H1 (cell line): ENCODE measurements around the gene GPR101. TPM values are rescaled to one million over a fixed set of nuclear protein-coding genes. Genes with fewer than 3 reads are reported as not detected.

Experiments
- CTCF ChIA-PET: fragments of 300-600 bp; sonication (Branson Sonifier 250); formaldehyde crosslinking; loops from one replicate; lab custom pipeline; 2021; ENCODE audit not compliant: partially characterized antibody; lab: Charles Lee
- POLR2A ChIA-PET: fragments of 300-600 bp; sonication (Branson Sonifier 250); formaldehyde crosslinking; loops from one replicate; lab custom pipeline; 2021; ENCODE audit warnings: inconsistent platforms; ENCODE audit not compliant: partially characterized antibody; lab: Charles Lee
- DNase-seq, 2 experiments: peaks; one replicate each; pipeline versions ENCODE4 v3.0.0 to v3.0.0-alpha.2; 2010 to 2022; ENCODE audit warnings: low spot score in 2 of 2, low read depth in 1 of 2, mixed read lengths in 1 of 2
- FAIRE-seq: peaks from 2 replicates; lab custom pipeline; 2011; peaks lifted over from hg19 to GRCh38; lab: Jason Lieb, UNC
- H2AFZ ChIP-seq: 2 replicates; pipeline ENCODE4 v1.8.1; 2012; ENCODE audit warnings: low read length, inconsistent platforms
- H2AK5ac ChIP-seq: 2 replicates; pipeline ENCODE4 v1.6.1; 2013; ENCODE audit warnings: low read depth, low read length
- H2BK120ac ChIP-seq: replicated peaks from 2 replicates; pipeline ENCODE3; 2013; ENCODE audit warnings: low read depth, low read length, inconsistent platforms
- H2BK12ac ChIP-seq: 2 replicates; pipeline ENCODE4 v1.6.1; 2013; ENCODE audit warnings: low read depth, low read length
- H2BK15ac ChIP-seq: 2 replicates; pipeline ENCODE4 v1.6.1; 2013; ENCODE audit warnings: low read length
- H2BK20ac ChIP-seq: 2 replicates; pipeline ENCODE4 v1.6.1; 2013; ENCODE audit warnings: low read length
- H2BK5ac ChIP-seq: 2 replicates; pipeline ENCODE4 v1.6.1; 2013; ENCODE audit warnings: low read depth, low read length
- H3K14ac ChIP-seq: 2 replicates; pipeline ENCODE4 v1.6.1; 2013; ENCODE audit warnings: inconsistent platforms; ENCODE audit not compliant: insufficient read length
- H3K18ac ChIP-seq: 2 replicates; pipeline ENCODE4 v1.6.1; 2013; ENCODE audit warnings: low read length; ENCODE audit errors: extremely low read depth
- H3K23ac ChIP-seq: 2 replicates; pipeline ENCODE4 v1.6.1; 2013; ENCODE audit warnings: inconsistent platforms; ENCODE audit not compliant: insufficient read length
- H3K23me2 ChIP-seq: 2 replicates; pipeline ENCODE4 v1.6.1; 2013; ENCODE audit warnings: low read depth, low read length
- H3K27ac ChIP-seq: 2 replicates; pipeline ENCODE4 v1.6.1; 2011; ENCODE audit warnings: low read depth, low read length, inconsistent platforms
- H3K27me3 ChIP-seq, 4 experiments: replicated peaks in 1 of 4; 1 replicate in 1 of 4; 2 replicates in 3 of 4; pipeline versions ENCODE4 v1.6.1 to v1.8.1; 2011 to 2013; ENCODE audit warnings: low read length in 3 of 4, mild to moderate bottlenecking in 3 of 4, inconsistent platforms in 2 of 4, mixed read lengths in 2 of 4, moderate library complexity in 1 of 4; ENCODE audit not compliant: control insufficient read depth in 3 of 4, insufficient read depth in 3 of 4; ENCODE audit errors: extremely low read depth in 1 of 4
- H3K36me3 ChIP-seq, 4 experiments: 2 replicates each; pipeline versions ENCODE4 v1.6.1 to v1.8.1; 2011 to 2013; ENCODE audit warnings: mild to moderate bottlenecking in 4 of 4, low read length in 3 of 4, moderate library complexity in 2 of 4, control low read depth in 1 of 4, inconsistent platforms in 1 of 4; ENCODE audit not compliant: insufficient read depth in 4 of 4, control insufficient read depth in 2 of 4
- H3K4ac ChIP-seq: replicated peaks from 2 replicates; pipeline ENCODE3; 2013; ENCODE audit warnings: low read length, low read depth, mixed read lengths, inconsistent platforms; ENCODE audit not compliant: insufficient read length
- H3K4me1 ChIP-seq, 4 experiments: replicated peaks in 1 of 4; 1 replicate in 1 of 4; 2 replicates in 3 of 4; pipeline versions ENCODE4 v1.6.1 to v1.8.1; 2011 to 2013; ENCODE audit warnings: low read length in 3 of 4, inconsistent platforms in 2 of 4, mixed read lengths in 1 of 4; ENCODE audit not compliant: insufficient read depth in 4 of 4, control insufficient read depth in 3 of 4
- H3K4me2 ChIP-seq, 2 experiments: 2 replicates each; pipeline versions ENCODE4 v1.6.1 to v1.8.1; 2011 to 2013; ENCODE audit warnings: low read depth in 2 of 2, low read length in 2 of 2, control low read depth in 1 of 2, inconsistent platforms in 1 of 2, mild to moderate bottlenecking in 1 of 2; ENCODE audit not compliant: insufficient read depth in 1 of 2
- H3K4me3 ChIP-seq, 4 experiments: fragments of 200-600, 300-600 bp in 1 of 4; sonication (generic), shearing (Covaris generic), sonication (Bioruptor Twin) in 1 of 4; 2 replicates each; pipeline versions ENCODE4 v1.5.1 to v1.8.1; 2011 to 2016; ENCODE audit warnings: low read length in 4 of 4, low read depth in 3 of 4, control low read depth in 2 of 4, inconsistent platforms in 2 of 4, mild to moderate bottlenecking in 2 of 4, mixed read lengths in 1 of 4, moderate library complexity in 1 of 4; ENCODE audit not compliant: insufficient read depth in 2 of 4; ENCODE audit errors: extremely low read depth in 1 of 4
- H3K56ac ChIP-seq: replicated peaks from 2 replicates; pipeline ENCODE3; 2013; ENCODE audit warnings: low read depth, mild to moderate bottlenecking, mixed read lengths, low read length, inconsistent platforms; ENCODE audit not compliant: insufficient read length
- H3K79me1 ChIP-seq: 2 replicates; pipeline ENCODE4 v1.6.1; 2013; ENCODE audit warnings: low read depth, low read length, control low read depth
- H3K79me2 ChIP-seq, 2 experiments: 2 replicates each; pipeline versions ENCODE4 v1.6.1 to v1.8.1; 2012 to 2013; ENCODE audit warnings: low read length in 2 of 2, mild to moderate bottlenecking in 2 of 2, inconsistent platforms in 1 of 2; ENCODE audit not compliant: insufficient read depth in 2 of 2, control insufficient read depth in 1 of 2
- H3K9ac ChIP-seq, 4 experiments: replicated peaks in 1 of 4; 1 replicate in 1 of 4; 2 replicates in 3 of 4; pipeline versions ENCODE4 v1.6.1 to v1.8.1; 2011 to 2013; ENCODE audit warnings: low read depth in 3 of 4, low read length in 3 of 4, control low read depth in 2 of 4, mild to moderate bottlenecking in 2 of 4, moderate library complexity in 2 of 4, inconsistent platforms in 1 of 4; ENCODE audit errors: extremely low read depth in 1 of 4
- H3K9me3 ChIP-seq, 2 experiments: 2 replicates each; pipeline versions ENCODE4 v1.6.1 to v1.8.1; 2012 to 2013; ENCODE audit warnings: mild to moderate bottlenecking in 2 of 2, moderate library complexity in 2 of 2, control low read depth in 1 of 2, inconsistent platforms in 1 of 2, low read depth in 1 of 2, low read length in 1 of 2, mixed read lengths in 1 of 2; ENCODE audit not compliant: insufficient read depth in 2 of 2
- H4K20me1 ChIP-seq, 2 experiments: replicated peaks in 1 of 2; 2 replicates each; pipeline versions ENCODE3 to v1.8.1; 2011 to 2013; ENCODE audit warnings: inconsistent platforms in 2 of 2, low read length in 2 of 2, mild to moderate bottlenecking in 1 of 2; ENCODE audit not compliant: insufficient read depth in 2 of 2, control insufficient read depth in 1 of 2
- H4K5ac ChIP-seq: 2 replicates; pipeline ENCODE4 v1.6.1; 2013; ENCODE audit warnings: low read length, low read depth, mixed read lengths, inconsistent platforms; ENCODE audit not compliant: insufficient read length
- H4K8ac ChIP-seq: 2 replicates; pipeline ENCODE4 v1.8.0; 2013; ENCODE audit warnings: mild to moderate bottlenecking, moderate library complexity, low read length, inconsistent platforms; ENCODE audit not compliant: insufficient read depth; ENCODE audit errors: extremely low read depth
- H4K91ac ChIP-seq: replicated peaks from 2 replicates; pipeline ENCODE3; 2013; ENCODE audit warnings: low read length, mixed read lengths, inconsistent platforms; ENCODE audit not compliant: insufficient read length
- CREB1 ChIP-seq: IDR thresholded peaks from 2 replicates; pipeline ENCODE4 v1.6.1; 2012; ENCODE audit warnings: inconsistent platforms
- GABPA ChIP-seq: IDR thresholded peaks from 2 replicates; pipeline ENCODE4 v1.6.1; 2011; ENCODE audit warnings: mild to moderate bottlenecking, low read length, moderate library complexity, borderline replicate concordance; ENCODE audit not compliant: insufficient read depth
- HDAC6 ChIP-seq: IDR thresholded peaks from one replicate; pipeline ENCODE4 v1.7.1; 2012; ENCODE audit warnings: low read depth, mild to moderate bottlenecking, inconsistent platforms, low read length, moderate library complexity
- KDM1A ChIP-seq: fragments of 200-600, 300-600 bp; sonication (generic); IDR thresholded peaks from 2 replicates; pipeline ENCODE4 v1.7.1; 2016; ENCODE audit warnings: mild to moderate bottlenecking, low read length, borderline replicate concordance
- POLR2AphosphoS5 ChIP-seq: IDR thresholded peaks from 2 replicates; pipeline ENCODE4 v1.6.1; 2011; ENCODE audit warnings: low read depth, low read length
- RBBP5 ChIP-seq: IDR thresholded peaks from 2 replicates; pipeline ENCODE4 v1.7.1; 2012; ENCODE audit warnings: low read depth, mild to moderate bottlenecking, inconsistent platforms, low read length, moderate library complexity, borderline replicate concordance
- SRF ChIP-seq: IDR thresholded peaks from 2 replicates; pipeline ENCODE4 v1.6.1; 2011; ENCODE audit warnings: mild to moderate bottlenecking, low read depth, low read length, moderate library complexity
- WGBS, 2 experiments: shearing (Covaris generic) in 1 of 2; methylation state at CpG; one replicate each; pipeline versions ENCODE4 v1.1.6 to v1.1.7; 2013 to 2015; ENCODE audit warnings: low lambda C conversion rate in 2 of 2, mixed read lengths in 2 of 2, inconsistent platforms in 1 of 2, low coverage in 1 of 2, missing lambda C conversion rate in 1 of 2; ENCODE audit not compliant: insufficient replicate concordance in 2 of 2, insufficient coverage in 1 of 2, insufficient read length in 1 of 2; ENCODE audit errors: extremely low coverage in 1 of 2, missing lambda C conversion rate in 1 of 2; 5-methylcytosine and 5-hydroxymethylcytosine counted together
- polyA plus RNA-seq, 7 experiments: library from polyadenylated mRNA; depleted of rRNA in 3 of 7; stranded (reverse) in 5 of 7; unstranded in 2 of 7; fragments of >200 nt in 5 of 7; fragments of 200-250 nt in 2 of 7; gene quantifications; 1 replicate in 5 of 7; 2 replicates in 1 of 7; 4 replicates in 1 of 7; pipeline versions ENCODE4 v1.2.1 to v1.2.3, GENCODE V29; 2011 to 2013; ENCODE audit warnings: missing spikeins in 2 of 7, mixed read lengths in 2 of 7
- total RNA-seq: library from RNA; stranded (reverse); fragmentation: NEBNext Ultra II Directional; extraction: Animal tissue kit (Norgen Biotek cat#: 25700); gene quantifications from 2 replicates; pipeline ENCODE4 v1.2.1, GENCODE V29; 2021

Gene GPR101
- total and polyA plus RNA-seq, 2 of the 8 experiments (the other 6 are each of a cell fraction or from before 2014, with no cell fraction given), result not detected

DNA sequence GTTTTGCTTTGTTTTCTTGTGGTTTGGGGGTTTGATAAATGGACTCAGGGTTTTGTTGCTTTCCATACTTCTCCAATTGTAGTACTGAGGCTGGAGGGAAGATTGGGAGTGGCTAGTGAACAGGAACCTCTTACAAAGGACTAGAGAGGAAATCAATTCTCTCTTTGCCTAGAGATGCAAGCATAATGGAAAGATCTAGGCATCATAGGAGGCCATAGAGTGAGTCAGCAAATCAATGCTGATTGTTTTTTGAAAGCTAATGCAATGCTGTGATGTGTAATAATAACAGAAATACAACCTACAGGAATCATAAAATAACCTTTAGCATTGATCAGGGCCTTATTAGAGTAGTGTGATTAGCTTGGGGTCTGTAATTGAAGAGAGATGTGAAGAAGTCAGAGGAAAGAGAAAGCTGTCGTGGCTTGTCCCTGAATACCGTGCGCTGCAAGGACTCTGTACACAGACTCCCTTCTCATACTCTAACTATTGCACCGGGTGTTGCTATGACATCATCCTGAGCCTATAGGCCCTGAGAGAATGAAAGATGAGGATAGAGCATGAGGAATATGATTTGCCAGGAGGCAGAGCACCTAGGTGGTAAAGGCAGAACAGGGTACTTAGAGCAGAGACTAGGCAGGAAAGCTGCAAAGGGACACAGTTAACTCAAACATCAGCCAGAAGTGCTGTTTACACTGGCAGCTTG lies 29.3 kb upstream of the GPR101 start:
- H3K79me2 ChIP-seq, result no peaks in the 10 kb centered on the region
- DNase-seq (no peak), FAIRE-seq (no peak)
- POLR2A ChIA-PET, result no interaction called here
- TF ChIP-seq RBBP5, result no peak
- TF ChIP-seq HDAC6, result no peak
- no peak for TF ChIP-seq GABPA
- no peak for TF ChIP-seq POLR2AphosphoS5
- no peak for TF ChIP-seq SRF
- no peak for TF ChIP-seq CREB1
- TF ChIP-seq KDM1A, result no peak
- TF ChIP-seq, all 59 proteins: peak for 0
- H3K79me1 ChIP-seq, result no peaks in the 10 kb centered on the region
- H3K27ac ChIP-seq, result no peak overlapping the region
- H3K23ac ChIP-seq, result no peak overlapping the region
- no peak overlapping the region for H3K4ac ChIP-seq
- H2AFZ ChIP-seq, result no peak overlapping the region
- H3K9ac ChIP-seq, result no peak overlapping the region
- no peaks in the 10 kb centered on the region for H3K9me3 ChIP-seq
- H3K27me3 ChIP-seq, result no peaks in the 10 kb centered on the region
- no peaks in the 10 kb centered on the region for H4K20me1 ChIP-seq
- no peak overlapping the region for H3K4me2 ChIP-seq
- no peak overlapping the region for H3K18ac ChIP-seq
- no peak overlapping the region for H3K14ac ChIP-seq
- no peak overlapping the region for H4K91ac ChIP-seq
- no peaks in the 10 kb centered on the region for H3K36me3 ChIP-seq
- no peaks in the 10 kb centered on the region for H3K23me2 ChIP-seq
- H4K5ac ChIP-seq, result no peak overlapping the region
- no peak overlapping the region for H2BK5ac ChIP-seq
- H2BK120ac ChIP-seq, result no peak overlapping the region
- H3K4me3 ChIP-seq, result no peak overlapping the region
- no peaks in the 10 kb centered on the region for H3K4me1 ChIP-seq
- 71% methylated on average over 2 of the region's 4 CpGs; no CpG with 5 or more reads in 1 of the 2 experiments for WGBS, 2 experiments
- no peak overlapping the region for H4K8ac ChIP-seq
- H2BK15ac ChIP-seq, result no peak overlapping the region
- H2BK12ac ChIP-seq, result no peak overlapping the region
- H2AK5ac ChIP-seq, result no peak overlapping the region
- no peak overlapping the region for H2BK20ac ChIP-seq
- H3K56ac ChIP-seq, result no peak overlapping the region
- CTCF ChIA-PET, result interaction anchor here (1.3 to 3.1 kb wide), 2 partner anchors 11 to 108 kb away, joined by 4 to 12 read pairs; no protein-coding TSS in a partner anchor
